Smooth muscle cell (in vitro differentiated cells): ENCODE results near the gene HGS. TPM values are rescaled to one million over a fixed set of nuclear protein-coding genes. Genes with fewer than 3 reads are reported as not detected.

Source experiments
- DNase-seq: peaks from one replicate; lab custom pipeline; 2025; ENCODE audit not compliant: unreplicated experiment; lab: John Stamatoyannopoulos, UW
- H2AFZ ChIP-seq: fragments of 200-600 bp; sonication (generic); 2 replicates; pipeline ENCODE4 v1.6.0; 2016; ENCODE audit warnings: antibody characterized with exemption, low read depth, mild to moderate bottlenecking
- H3F3A ChIP-seq: fragments of 200-600 bp; sonication (generic); 2 replicates; pipeline ENCODE4 v1.6.0; 2017; ENCODE audit warnings: antibody characterized with exemption, low read depth
- H3K27ac ChIP-seq: fragments of 200-600 bp; sonication (generic); 2 replicates; pipeline ENCODE4 v1.5.1; 2016; ENCODE audit warnings: low read depth, mild to moderate bottlenecking
- H3K27me3 ChIP-seq: fragments of 200-600 bp; sonication (generic); 2 replicates; pipeline ENCODE4 v1.6.1; 2016; ENCODE audit warnings: low read depth, mild to moderate bottlenecking
- H3K36me3 ChIP-seq: fragments of 200-600 bp; sonication (generic); 2 replicates; pipeline ENCODE4 v1.5.1; 2016; ENCODE audit warnings: low read depth
- H3K4me1 ChIP-seq: fragments of 200-600 bp; sonication (generic); 2 replicates; pipeline ENCODE4 v1.5.1; 2016; ENCODE audit warnings: low read depth
- H3K4me2 ChIP-seq: fragments of 200-600 bp; sonication (generic); 2 replicates; pipeline ENCODE4 v1.6.0; 2016; ENCODE audit warnings: mild to moderate bottlenecking
- H3K4me3 ChIP-seq: fragments of 200-600 bp; sonication (generic); 2 replicates; pipeline ENCODE4 v1.5.1; 2016; ENCODE audit warnings: mild to moderate bottlenecking
- H3K79me2 ChIP-seq: fragments of 200-600 bp; sonication (generic); 2 replicates; pipeline ENCODE4 v1.6.0; 2016; ENCODE audit warnings: low read depth, mild to moderate bottlenecking
- H3K9ac ChIP-seq: fragments of 200-600 bp; sonication (generic); 2 replicates; pipeline ENCODE4 v1.6.0; 2016; ENCODE audit warnings: low read depth
- H3K9me3 ChIP-seq: fragments of 200-600 bp; sonication (generic); replicated peaks from 2 replicates; pipeline ENCODE4 v1.5.1; 2016; ENCODE audit warnings: low read depth
- H4K20me1 ChIP-seq: fragments of 200-600 bp; sonication (generic); 2 replicates; pipeline ENCODE4 v1.6.0; 2016; ENCODE audit warnings: low read depth
- WGBS: methylation state at CpG from one replicate; pipeline ENCODE4 v1.1.7; 2016; ENCODE audit warnings: low lambda C conversion rate; 5-methylcytosine and 5-hydroxymethylcytosine counted together
- polyA plus RNA-seq: library from polyadenylated mRNA; unstranded; fragments of >200 nt; fragmentation: Nextera tagmentation; extraction: Ambion mirVana; gene quantifications from 2 replicates; pipeline ENCODE4 v1.2.1, GENCODE V29; 2016
- total RNA-seq: library from RNA; depleted of rRNA; stranded (reverse); fragments of >200 nt; gene quantifications from 2 replicates; pipeline ENCODE4 v1.2.3, GENCODE V29; 2014
- TF ChIP-seq, protein P1 (sequence below): fragments of 200-600 bp; sonication (generic); IDR thresholded peaks from 2 replicates; pipeline ENCODE4 v1.5.1; 2017; ENCODE audit warnings: borderline replicate concordance, mild to moderate bottlenecking, antibody characterized with exemption; ENCODE audit not compliant: insufficient read depth, poor library complexity, severe bottlenecking

Gene HGS
- total and polyA plus RNA-seq, 2 experiments from 2014 or later: 64.9 to 164 TPM

- TF ChIP-seq, protein P1, sequence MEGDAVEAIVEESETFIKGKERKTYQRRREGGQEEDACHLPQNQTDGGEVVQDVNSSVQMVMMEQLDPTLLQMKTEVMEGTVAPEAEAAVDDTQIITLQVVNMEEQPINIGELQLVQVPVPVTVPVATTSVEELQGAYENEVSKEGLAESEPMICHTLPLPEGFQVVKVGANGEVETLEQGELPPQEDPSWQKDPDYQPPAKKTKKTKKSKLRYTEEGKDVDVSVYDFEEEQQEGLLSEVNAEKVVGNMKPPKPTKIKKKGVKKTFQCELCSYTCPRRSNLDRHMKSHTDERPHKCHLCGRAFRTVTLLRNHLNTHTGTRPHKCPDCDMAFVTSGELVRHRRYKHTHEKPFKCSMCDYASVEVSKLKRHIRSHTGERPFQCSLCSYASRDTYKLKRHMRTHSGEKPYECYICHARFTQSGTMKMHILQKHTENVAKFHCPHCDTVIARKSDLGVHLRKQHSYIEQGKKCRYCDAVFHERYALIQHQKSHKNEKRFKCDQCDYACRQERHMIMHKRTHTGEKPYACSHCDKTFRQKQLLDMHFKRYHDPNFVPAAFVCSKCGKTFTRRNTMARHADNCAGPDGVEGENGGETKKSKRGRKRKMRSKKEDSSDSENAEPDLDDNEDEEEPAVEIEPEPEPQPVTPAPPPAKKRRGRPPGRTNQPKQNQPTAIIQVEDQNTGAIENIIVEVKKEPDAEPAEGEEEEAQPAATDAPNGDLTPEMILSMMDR: no peak
- no peak overlapping the region for H3K27ac ChIP-seq
- H3K79me2 ChIP-seq: peaks cover 74% of the 10 kb centered on the region
- H3K36me3 ChIP-seq: no peaks in the 10 kb centered on the region
- no peaks in the 10 kb centered on the region for H3F3A ChIP-seq
- peaks cover 18% of the 10 kb centered on the region for H3K4me1 ChIP-seq
- no peak overlapping the region for H3K9ac ChIP-seq
- no peaks in the 10 kb centered on the region for H3K27me3 ChIP-seq
- no peak overlapping the region for H2AFZ ChIP-seq
- no peak overlapping the region for H3K4me2 ChIP-seq
- DNase-seq: no peak
- no peak overlapping the region for H3K4me3 ChIP-seq
- 97% methylated on average over 20 of the region's 20 CpGs for WGBS
- H4K20me1 ChIP-seq: peaks cover 75% of the 10 kb centered on the region
- no peaks in the 10 kb centered on the region for H3K9me3 ChIP-seq
Measured at GRCh38 chr17:81686614-81687013, 2.8 kb downstream of the HGS start.

GRCh38 chr17:81687770-81688541 lies 4.1 kb downstream of the HGS start:
- Histone ChIP-seq H3K36me3 (no peaks in the 10 kb centered on the region), H3K79me2 (peaks cover 61% of the 10 kb centered on the region), H3K4me3 (no peak overlapping the region), H3K27ac (no peak overlapping the region), H3K4me2 (no peak overlapping the region), H3K9me3 (no peaks in the 10 kb centered on the region), H4K20me1 (peaks cover 85% of the 10 kb centered on the region), H3F3A (no peaks in the 10 kb centered on the region), H3K4me1 (peaks cover 13% of the 10 kb centered on the region), H3K9ac (no peak overlapping the region), H2AFZ (no peak overlapping the region), H3K27me3 (no peaks in the 10 kb centered on the region)
- WGBS: 98% methylated on average over 36 of the region's 41 CpGs
- no peak for DNase-seq
- TF ChIP-seq, protein P1: no peak

DNA sequence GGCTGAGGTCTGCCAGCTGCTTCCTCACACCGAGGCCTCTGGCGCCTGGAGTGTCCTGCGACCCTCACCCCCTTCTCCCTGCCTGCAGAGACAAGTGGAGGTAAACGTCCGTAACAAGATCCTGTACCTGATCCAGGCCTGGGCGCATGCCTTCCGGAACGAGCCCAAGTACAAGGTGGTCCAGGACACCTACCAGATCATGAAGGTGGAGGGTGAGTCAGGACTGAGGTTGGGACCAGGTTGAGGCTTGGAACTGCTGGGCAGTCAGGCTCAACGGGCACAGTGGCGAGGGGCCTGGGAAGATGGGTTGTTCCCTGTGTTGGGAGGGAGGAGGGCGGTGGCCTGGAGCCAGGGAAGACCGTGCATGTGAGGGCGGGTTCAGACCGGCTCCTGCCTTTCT lies 4.8 kb downstream of the HGS start:
- 98% methylated on average over 14 of the region's 14 CpGs for WGBS
- H3F3A ChIP-seq: no peaks in the 10 kb centered on the region
- H3K9me3 ChIP-seq: no peaks in the 10 kb centered on the region
- peaks cover 89% of the 10 kb centered on the region for H4K20me1 ChIP-seq
- peaks cover 13% of the 10 kb centered on the region for H3K4me1 ChIP-seq
- no peak for DNase-seq
- no peak overlapping the region for H3K27ac ChIP-seq
- no peaks in the 10 kb centered on the region for H3K27me3 ChIP-seq
- H3K79me2 ChIP-seq: peaks cover 55% of the 10 kb centered on the region
- TF ChIP-seq, protein P1: no peak
- H2AFZ ChIP-seq: no peak overlapping the region
- no peak overlapping the region for H3K4me3 ChIP-seq
- no peak overlapping the region for H3K9ac ChIP-seq
- H3K4me2 ChIP-seq: no peak overlapping the region
- H3K36me3 ChIP-seq: no peaks in the 10 kb centered on the region

- H3K79me2 ChIP-seq: peaks cover 43% of the 10 kb centered on the region
- no peak overlapping the region for H3K27ac ChIP-seq
- no peak overlapping the region for H2AFZ ChIP-seq
- no peaks in the 10 kb centered on the region for H3K9me3 ChIP-seq
- no peak overlapping the region for H3K4me3 ChIP-seq
- TF ChIP-seq, protein P1: no peak
- WGBS: 89% methylated on average over 18 of the region's 18 CpGs
- no peaks in the 10 kb centered on the region for H3K36me3 ChIP-seq
- no peak overlapping the region for H3K4me2 ChIP-seq
- peaks cover 85% of the 10 kb centered on the region for H4K20me1 ChIP-seq
- peaks cover 4% of the 10 kb centered on the region for H3K4me1 ChIP-seq
- no peaks in the 10 kb centered on the region for H3K27me3 ChIP-seq
- no peaks in the 10 kb centered on the region for H3F3A ChIP-seq
- no peak for DNase-seq
- H3K9ac ChIP-seq: no peak overlapping the region
Measured at GRCh38 chr17:81690066-81690465, 6.3 kb downstream of the HGS start.
